NCI-H1105 treated with DMSO at 0.1 percent for 48 hours (cell line): ENCODE measurements around the gene TRIP13.

Experiments used
- DNase-seq: peaks from one replicate; lab custom pipeline; 2025; lab: John Stamatoyannopoulos, UW

The TRIP13 gene

DNA sequence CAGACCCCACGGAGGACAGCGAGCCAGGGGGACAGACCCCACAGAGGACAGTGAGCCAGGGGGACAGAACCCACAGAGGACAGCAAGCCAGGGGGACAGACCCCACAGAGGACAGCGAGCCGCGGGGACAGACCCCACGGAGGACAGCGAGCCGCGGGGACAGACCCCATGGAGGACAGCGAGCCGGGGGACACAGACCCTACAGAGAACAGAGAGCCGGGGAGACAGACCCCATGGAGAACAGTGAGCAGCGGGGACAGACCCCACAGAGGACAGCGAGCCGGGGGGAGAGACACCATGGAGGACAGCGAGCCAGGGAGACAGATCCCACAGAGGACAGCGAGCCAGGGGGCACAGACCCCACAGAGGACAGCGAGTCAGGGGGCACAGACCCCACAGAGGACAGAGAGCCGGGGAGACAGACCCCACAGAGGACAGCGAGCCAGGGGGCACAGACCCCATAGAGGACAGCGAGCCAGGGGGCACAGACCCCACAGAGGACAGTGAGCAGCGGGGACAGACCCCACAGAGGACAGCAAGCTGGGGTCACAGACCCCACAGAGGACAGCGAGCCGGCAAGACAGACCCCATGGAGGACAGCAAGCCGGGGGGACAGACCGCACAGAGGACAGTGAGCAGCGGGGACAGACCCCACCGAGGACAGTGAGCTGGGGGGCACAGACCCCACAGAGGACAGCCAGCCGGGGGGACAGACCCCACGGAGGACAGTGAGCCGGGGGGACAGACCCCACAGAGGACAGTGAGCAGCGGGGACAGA is 37.5 kb upstream of the TRIP13 start:
- DNase-seq, result no peak

- DNase-seq, result no peak
Observed at GRCh38 chr5:855771-856530, 36.7 kb upstream of the TRIP13 start.

- no peak for DNase-seq
Observed at GRCh38 chr5:856531-857425, 35.9 kb upstream of the TRIP13 start.

GRCh38 chr5:858726-859125 is 34.0 kb upstream of the TRIP13 start:
- DNase-seq, result no peak

DNA sequence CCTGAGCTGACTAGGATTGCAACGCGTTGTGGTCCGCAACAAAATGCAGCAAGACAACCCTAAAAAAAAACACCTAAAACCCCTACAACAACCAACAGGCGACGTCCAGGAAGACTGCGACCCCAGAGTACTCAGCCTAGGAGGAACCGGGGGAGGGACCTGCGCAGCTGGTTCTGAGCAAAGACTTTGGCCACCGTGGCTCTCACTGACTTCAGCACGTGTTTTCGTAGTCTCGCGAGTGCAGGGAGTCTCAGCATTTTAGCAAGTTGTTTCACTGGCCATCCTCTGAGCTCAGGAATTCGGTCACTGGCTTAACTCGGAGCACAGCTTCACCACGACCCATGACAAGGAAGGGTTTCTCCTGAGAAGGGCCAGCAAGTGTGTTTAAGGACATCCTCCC is 33.3 kb upstream of the TRIP13 start:
- DNase-seq, result no peak

DNA sequence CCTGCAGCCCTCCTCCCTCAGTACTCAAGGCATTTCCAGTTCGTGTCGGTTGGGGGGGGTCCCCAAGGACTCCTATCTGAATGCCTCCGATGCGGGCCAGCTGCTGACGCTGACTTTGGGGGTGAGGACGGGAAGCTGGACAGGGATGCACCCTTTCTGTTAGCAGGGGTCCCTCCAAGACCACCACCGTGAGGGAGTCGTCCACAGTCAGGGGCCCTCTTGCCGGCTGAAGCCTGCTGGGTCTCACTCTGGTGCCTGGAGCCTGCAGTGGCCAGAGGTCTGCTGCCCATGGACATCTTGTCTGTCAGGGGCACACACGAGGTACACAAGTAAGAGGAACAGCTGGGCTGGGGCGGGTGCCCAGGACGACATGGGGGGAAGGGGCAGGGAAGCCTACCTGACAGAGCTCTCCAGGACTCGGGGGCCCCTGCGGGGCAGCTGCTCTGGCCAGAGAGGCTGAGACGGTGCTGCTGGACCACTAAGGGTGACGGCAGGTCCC is 32.8 kb upstream of the TRIP13 start:
- DNase-seq, result no peak

DNA sequence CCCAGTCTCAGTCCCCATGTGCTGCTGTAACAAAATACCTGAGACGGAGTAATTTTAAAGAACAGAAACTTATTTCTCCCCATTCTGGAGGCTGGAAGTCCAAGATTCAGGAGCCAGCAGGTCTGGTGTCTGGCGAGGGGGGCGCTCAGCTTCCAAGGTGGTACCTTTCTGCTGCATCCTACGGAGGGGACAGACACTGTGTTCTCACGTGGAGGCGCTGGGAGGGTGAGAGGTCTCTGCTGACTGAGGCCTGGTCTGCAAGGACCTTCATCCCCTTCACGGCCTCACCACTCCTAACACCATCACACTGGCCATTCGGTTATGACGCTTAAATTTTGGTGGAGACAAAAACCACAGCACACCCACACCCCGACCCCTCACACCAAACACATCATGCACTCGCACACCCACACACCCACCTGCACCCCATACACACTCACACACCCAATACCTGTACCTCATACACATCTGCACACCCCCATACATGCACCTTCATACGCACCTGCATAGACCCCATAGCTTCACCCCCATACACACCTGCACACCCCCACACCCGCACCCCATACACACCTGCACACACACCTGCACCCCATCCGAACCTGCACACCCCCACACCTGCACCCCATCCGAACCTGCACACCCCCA is 32.1 kb upstream of the TRIP13 start:
- no peak for DNase-seq

- no peak for DNase-seq
Observed at GRCh38 chr5:861442-862366, 31.0 kb upstream of the TRIP13 start.

DNA sequence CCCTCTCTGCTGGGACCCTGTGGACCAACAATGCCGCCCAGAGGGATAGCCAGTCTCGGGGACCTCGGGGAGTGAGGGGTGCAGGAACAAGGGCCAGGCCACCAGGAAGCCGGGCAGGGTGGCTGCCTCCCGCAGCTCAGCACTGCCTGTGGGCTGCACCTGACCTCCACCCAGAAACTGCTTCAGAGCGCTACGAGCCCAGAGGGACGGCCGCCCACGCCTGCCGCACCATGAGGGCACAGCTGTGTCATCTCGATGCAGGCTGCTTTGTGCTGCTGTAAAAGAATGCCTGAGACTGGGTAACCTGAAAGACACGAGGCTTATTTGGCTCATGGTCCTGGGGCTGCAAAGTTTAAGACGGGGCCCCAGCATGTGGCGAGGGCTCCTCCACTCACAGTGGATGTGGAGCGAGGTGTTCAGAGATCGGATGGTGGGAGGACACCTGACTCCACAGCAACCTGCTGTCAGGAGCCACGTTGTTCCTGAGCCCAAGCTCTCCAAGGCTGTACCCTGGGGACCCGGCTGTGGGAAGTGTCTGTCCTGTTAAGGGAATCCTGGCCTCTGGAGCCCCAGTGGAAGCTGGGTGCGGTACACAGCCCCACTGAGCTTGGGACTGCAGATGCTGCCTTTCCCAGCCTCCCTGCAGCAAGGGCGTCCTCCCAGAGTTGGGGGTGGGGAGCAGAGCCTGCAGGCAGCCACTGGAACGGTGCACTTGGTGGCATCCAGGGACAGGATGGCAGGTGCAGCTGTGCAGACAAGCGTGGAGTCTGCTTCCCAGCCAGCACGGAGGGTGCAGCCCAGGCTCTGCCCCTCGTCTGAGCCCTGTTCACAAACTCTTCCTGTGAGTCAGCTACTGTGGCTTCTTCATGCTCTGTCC is 30.1 kb upstream of the TRIP13 start:
- DNase-seq, result no peak

- DNase-seq, result no peak
Observed at GRCh38 chr5:863244-863805, 29.4 kb upstream of the TRIP13 start.

GRCh38 chr5:864492-865167 is 28.1 kb upstream of the TRIP13 start:
- DNase-seq, result no peak

DNA sequence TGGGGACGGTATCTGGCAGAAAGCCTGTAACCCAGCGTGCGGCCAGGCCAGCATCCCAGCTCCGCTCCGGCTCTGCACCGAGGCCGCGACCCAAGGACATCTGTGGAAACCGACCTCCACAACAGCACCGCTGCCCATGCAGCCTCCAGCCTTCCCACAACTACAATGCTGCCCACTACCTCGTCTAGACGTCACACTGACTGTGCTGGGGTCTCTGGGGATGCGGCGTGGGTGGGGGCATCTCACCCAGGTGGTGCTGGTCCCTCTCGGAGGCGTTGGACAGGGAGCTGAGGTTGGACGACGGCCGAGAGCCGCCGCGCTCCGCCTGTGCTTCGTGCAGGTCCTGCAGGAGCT is 27.5 kb upstream of the TRIP13 start:
- DNase-seq, result no peak

DNA sequence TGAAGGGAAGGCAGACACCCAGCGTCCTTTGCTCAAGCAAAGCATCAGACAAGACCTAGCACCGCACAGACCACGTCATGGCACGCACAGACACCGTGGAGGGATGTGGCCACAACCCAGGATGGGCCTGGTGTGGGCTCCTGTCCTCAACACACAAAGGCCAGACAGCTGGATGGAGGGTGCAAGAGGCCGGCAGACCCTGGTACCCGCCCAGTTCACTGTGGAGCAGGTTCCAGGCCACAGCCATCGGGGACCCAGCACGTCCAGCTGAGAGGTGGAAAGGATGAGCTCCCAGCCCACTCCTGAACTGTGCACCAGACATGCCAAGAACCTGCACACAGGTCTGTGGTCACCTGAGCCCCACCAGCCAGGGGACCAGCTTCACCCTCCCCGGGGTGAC is 26.9 kb upstream of the TRIP13 start:
- no peak for DNase-seq

DNA sequence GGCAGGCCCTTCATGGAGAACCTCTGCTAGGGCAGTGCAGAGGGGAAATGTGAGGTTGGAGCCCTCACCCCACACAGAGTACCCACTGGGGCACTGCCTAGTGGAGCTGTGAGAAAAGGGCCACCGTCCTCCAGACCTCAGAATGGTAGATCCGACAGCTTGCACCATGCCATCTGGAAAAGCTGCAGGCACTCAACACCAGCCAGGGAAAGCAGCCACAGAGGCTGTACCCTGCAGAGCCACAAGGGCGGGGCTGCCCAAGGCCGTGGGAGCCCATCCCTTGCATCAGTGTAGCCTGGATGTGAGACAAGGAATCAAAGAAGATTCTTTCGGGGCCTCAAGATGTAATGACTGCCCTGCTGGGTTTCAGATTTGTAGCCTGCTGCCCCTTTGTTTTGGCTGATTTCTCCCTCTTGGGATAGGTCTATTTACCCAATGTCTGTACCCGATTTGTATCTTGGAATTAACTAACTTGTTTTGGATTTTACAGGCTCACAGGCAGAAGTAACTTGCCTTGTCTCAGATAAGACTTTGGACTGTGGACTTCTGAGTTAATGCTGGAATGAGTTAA is 25.3 kb upstream of the TRIP13 start:
- no peak for DNase-seq

- DNase-seq, result no peak
Observed at GRCh38 chr5:868428-869135, 24.1 kb upstream of the TRIP13 start.

DNA sequence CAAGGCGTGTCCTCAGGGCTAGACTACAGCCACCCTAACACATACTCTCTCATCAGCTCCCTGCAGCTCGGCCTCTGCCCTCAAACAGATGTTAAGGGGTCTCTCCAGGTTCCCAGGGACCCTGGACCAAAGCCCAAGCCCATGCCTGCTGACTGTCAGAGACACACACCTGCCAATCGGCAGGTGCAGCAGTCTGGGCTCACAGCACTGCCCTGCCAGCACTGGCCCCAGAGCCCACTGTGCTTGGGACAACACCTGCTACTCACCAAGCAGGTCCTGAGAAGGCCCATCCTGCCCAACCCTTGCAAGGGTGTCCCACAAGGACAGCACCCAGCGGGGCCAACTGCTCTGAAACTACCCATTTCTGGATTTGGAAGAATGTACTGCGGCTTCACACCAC is 21.7 kb upstream of the TRIP13 start:
- no peak for DNase-seq

- DNase-seq, result no peak
Observed at GRCh38 chr5:871596-872298, 20.9 kb upstream of the TRIP13 start.
